HEK293T (cell line): ENCODE data around the gene HAL.

Source experiments
- CTCF ChIA-PET: fragments of 350-600 bp; formaldehyde crosslinking; extraction: SDS; loops from one replicate; lab custom pipeline; 2021; ENCODE audit warnings: antibody characterized with exemption, inconsistent platforms; lab: Yijun Ruan, JAX
- POLR2A ChIA-PET: fragments of 350-600 bp; formaldehyde crosslinking; extraction: SDS; loops from one replicate; lab custom pipeline; 2020; ENCODE audit warnings: antibody characterized with exemption, inconsistent platforms; lab: Yijun Ruan, JAX
- DNase-seq: peaks from one replicate; pipeline ENCODE4 v3.0.0; 2012; ENCODE audit warnings: mixed read lengths; ENCODE audit errors: extremely low spot score
- ARNT ChIP-seq: fragments of 450-650 bp; IDR thresholded peaks from 2 replicates; pipeline ENCODE4 v1.6.1; 2017; ENCODE audit warnings: mild to moderate bottlenecking
- BHLHE40 ChIP-seq: fragments of 450-650 bp; IDR thresholded peaks from 2 replicates; pipeline ENCODE4 v1.6.1; 2016; ENCODE audit warnings: mild to moderate bottlenecking, moderate library complexity, borderline replicate concordance
- CTBP1 ChIP-seq: fragments of 450-650 bp; IDR thresholded peaks from 2 replicates; pipeline ENCODE4 v1.6.1; 2016; ENCODE audit warnings: borderline replicate concordance
- ELF4 ChIP-seq: fragments of 450-650 bp; IDR thresholded peaks from 2 replicates; pipeline ENCODE4 v1.6.1; 2017; ENCODE audit warnings: antibody characterized with exemption
- FOXA1 ChIP-seq: fragments of 450-650 bp; IDR thresholded peaks from 2 replicates; pipeline ENCODE4 v1.6.1; 2016; ENCODE audit warnings: mild to moderate bottlenecking
- FOXK2 ChIP-seq: fragments of 450-650 bp; IDR thresholded peaks from 2 replicates; pipeline ENCODE4 v1.6.1; 2016; ENCODE audit warnings: mild to moderate bottlenecking
- FOXM1 ChIP-seq: fragments of 450-650 bp; IDR thresholded peaks from 2 replicates; pipeline ENCODE4 v1.6.1; 2017; ENCODE audit warnings: mild to moderate bottlenecking, borderline replicate concordance
- HDGF ChIP-seq: fragments of 450-650 bp; IDR thresholded peaks from 2 replicates; pipeline ENCODE4 v1.6.1; 2017; ENCODE audit warnings: antibody characterized with exemption, borderline replicate concordance
- L3MBTL2 ChIP-seq: fragments of 450-650 bp; conservative IDR thresholded peaks from 2 replicates; pipeline ENCODE4 v1.6.1; 2016; ENCODE audit warnings: mild to moderate bottlenecking
- LEF1 ChIP-seq: fragments of 450-650 bp; IDR thresholded peaks from 2 replicates; pipeline ENCODE4 v1.6.1; 2017; ENCODE audit warnings: mild to moderate bottlenecking, borderline replicate concordance
- NFRKB ChIP-seq: fragments of 450-650 bp; IDR thresholded peaks from 2 replicates; pipeline ENCODE4 v1.6.1; 2016; ENCODE audit warnings: mild to moderate bottlenecking, moderate library complexity
- SP1 ChIP-seq: fragments of 450-650 bp; IDR thresholded peaks from 2 replicates; pipeline ENCODE4 v1.6.1; 2017
- SUZ12 ChIP-seq: fragments of 450-650 bp; IDR thresholded peaks from 2 replicates; pipeline ENCODE4 v1.6.1; 2016; ENCODE audit warnings: mild to moderate bottlenecking
- TARDBP ChIP-seq: fragments of 450-650 bp; IDR thresholded peaks from 2 replicates; pipeline ENCODE4 v1.6.1; 2016
- ZNF384 ChIP-seq: fragments of 450-650 bp; IDR thresholded peaks from 2 replicates; pipeline ENCODE4 v1.6.1; 2016
- TF ChIP-seq, protein P1 (sequence below): fragments of 450-650 bp; IDR thresholded peaks from 2 replicates; pipeline ENCODE4 v1.6.1; 2016

The HAL gene

DNA sequence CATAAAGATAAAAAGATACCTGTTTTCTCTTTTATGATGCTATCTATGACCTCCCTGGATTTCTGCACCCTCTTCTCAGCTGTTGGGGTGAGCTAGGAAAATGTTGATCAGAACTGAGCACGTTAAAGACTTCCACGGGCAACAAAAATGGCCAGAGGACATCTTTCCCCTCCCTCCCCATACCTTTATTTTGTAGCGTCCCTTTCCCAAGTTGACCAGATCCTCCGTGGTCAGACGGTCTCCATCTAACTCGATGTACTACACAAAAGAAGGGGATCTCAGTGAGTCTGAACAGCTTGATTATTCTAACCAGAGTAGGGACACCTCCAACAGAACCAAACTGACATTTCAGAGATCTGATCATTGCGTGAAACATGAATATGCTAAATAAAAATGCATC lies 2.2 kb downstream of the HAL start:
- no peak for DNase-seq
- ChIA-PET POLR2A (no interaction called here), CTCF (no interaction called here)
- TF ChIP-seq ARNT, result no peak
- no peak for TF ChIP-seq ELF4

DNA sequence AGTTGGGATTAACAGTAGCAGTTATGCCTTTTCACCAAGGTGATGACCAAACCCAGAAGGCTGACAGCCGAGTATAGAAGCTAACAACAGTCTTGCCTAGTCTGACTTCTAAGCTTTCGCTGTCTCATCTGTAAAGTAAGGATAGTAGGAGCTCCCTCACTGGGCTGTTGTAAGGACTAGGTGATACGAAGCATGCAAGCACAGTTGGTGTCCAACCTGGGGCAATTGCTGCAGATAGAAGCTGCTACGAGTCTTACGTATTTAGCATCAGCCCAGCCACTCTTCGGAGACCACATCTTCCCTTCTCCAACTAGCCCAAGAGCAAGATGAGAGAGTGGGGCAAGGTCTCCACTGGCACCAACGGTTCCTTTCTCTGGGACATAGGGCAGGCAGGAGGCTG lies 6.0 kb downstream of the HAL start:
- no peak for DNase-seq
- ChIA-PET CTCF (interaction anchor here (1.5 kb wide), 1 partner anchor 73 kb away, joined by 3 read pairs; no protein-coding TSS in a partner anchor), POLR2A (no interaction called here)
- TF ChIP-seq NFRKB (no peak), ARNT (no peak), CTBP1 (no peak), SP1 (no peak), FOXM1 (no peak), ELF4 (no peak), FOXK2 (no peak), HDGF (no peak), BHLHE40 (no peak), TARDBP (no peak), FOXA1 (no peak), ZNF384 (no peak), LEF1 (no peak), L3MBTL2 (no peak), SUZ12 (no peak)
- TF ChIP-seq, protein P1, sequence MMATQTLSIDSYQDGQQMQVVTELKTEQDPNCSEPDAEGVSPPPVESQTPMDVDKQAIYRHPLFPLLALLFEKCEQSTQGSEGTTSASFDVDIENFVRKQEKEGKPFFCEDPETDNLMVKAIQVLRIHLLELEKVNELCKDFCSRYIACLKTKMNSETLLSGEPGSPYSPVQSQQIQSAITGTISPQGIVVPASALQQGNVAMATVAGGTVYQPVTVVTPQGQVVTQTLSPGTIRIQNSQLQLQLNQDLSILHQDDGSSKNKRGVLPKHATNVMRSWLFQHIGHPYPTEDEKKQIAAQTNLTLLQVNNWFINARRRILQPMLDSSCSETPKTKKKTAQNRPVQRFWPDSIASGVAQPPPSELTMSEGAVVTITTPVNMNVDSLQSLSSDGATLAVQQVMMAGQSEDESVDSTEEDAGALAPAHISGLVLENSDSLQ, result no peak

DNA sequence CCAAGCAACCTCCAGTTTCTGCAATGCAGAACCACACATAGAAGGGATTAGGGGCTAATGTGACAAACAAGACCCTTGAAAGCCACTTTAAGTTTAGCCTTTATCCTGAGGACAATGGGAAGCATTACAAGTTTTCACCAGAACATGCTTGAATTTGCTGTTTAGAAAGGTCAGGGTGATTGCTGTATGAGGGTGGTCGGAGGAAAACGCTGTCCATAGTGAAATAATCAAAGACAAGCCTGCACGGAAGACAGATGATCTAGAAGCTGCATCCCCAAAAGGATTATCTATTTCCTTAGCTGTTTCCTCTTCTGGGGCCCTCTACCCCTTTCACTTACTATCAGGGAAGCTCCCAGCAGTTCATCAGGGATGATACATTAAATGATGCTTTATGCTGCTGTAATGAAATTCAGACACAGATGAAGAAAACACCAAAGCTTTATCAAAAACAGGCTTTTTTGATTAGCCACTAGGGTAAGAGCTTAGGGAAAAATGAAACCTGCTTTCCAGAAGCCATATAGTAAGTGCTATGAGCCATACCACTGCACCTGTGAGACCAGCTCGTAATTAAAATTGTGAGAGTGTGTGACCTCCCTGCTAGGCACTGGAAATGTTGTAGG lies 6.5 kb downstream of the HAL start:
- no peak for TF ChIP-seq ARNT
- no peak for TF ChIP-seq CTBP1
- no peak for TF ChIP-seq TARDBP
- no peak for TF ChIP-seq ELF4
- no peak for TF ChIP-seq FOXA1
- TF ChIP-seq L3MBTL2, result no peak
- no peak for TF ChIP-seq SP1
- TF ChIP-seq ZNF384, result no peak
- no peak for TF ChIP-seq HDGF
- CTCF ChIA-PET, result interaction anchor here (1.0 to 1.5 kb wide), 2 partner anchors 9 to 72 kb away, joined by 3 read pairs; no protein-coding TSS in a partner anchor
- POLR2A ChIA-PET, result no interaction called here
- no peak for DNase-seq

DNA sequence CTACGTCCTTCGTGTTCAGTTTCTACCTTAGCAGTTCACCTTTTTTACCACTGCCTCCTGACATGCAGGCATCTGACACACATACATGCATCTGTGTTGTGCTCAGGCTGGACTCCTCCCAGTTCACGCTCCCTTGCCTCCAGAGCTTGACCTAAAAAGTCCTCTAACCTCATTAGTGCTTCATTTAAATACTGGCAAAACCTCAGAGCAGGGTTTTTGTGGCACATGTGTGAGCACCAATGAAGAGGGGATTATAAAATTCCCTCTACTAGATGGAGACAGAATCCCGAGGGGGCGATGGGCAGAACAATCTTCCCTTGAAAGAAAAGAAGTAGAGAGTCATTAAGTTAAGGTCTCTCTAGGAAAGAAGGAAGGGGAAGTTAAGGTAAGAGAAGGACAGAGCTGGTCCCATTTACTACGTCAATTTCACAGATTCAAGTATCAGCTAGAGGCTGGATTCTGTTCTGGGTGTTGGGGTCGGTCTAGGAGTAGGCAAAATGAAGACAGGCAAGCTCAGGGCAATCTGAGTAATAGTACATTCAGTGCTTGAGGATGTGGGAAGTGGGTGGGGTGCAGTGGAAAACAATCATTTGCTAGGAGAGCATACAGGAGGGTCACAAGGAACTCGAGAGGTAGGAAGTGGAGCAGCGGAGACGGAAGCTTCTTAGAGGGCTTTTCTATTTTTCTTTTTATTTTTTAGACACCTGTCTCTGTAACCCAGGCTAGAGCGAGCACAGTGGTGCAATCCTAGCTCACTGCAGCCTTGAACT lies 7.5 kb downstream of the HAL start:
- ChIA-PET CTCF (interaction anchor here (1.0 to 1.5 kb wide), 2 partner anchors 9 to 71 kb away, joined by 3 read pairs; no protein-coding TSS in a partner anchor), POLR2A (no interaction called here)
- TF ChIP-seq ARNT (no peak), LEF1 (no peak), TARDBP (no peak), L3MBTL2 (no peak), NFRKB (no peak), HDGF (no peak), SUZ12 (no peak), ELF4 (no peak)
- TF ChIP-seq, protein P1, result no peak
- no peak for DNase-seq

DNA sequence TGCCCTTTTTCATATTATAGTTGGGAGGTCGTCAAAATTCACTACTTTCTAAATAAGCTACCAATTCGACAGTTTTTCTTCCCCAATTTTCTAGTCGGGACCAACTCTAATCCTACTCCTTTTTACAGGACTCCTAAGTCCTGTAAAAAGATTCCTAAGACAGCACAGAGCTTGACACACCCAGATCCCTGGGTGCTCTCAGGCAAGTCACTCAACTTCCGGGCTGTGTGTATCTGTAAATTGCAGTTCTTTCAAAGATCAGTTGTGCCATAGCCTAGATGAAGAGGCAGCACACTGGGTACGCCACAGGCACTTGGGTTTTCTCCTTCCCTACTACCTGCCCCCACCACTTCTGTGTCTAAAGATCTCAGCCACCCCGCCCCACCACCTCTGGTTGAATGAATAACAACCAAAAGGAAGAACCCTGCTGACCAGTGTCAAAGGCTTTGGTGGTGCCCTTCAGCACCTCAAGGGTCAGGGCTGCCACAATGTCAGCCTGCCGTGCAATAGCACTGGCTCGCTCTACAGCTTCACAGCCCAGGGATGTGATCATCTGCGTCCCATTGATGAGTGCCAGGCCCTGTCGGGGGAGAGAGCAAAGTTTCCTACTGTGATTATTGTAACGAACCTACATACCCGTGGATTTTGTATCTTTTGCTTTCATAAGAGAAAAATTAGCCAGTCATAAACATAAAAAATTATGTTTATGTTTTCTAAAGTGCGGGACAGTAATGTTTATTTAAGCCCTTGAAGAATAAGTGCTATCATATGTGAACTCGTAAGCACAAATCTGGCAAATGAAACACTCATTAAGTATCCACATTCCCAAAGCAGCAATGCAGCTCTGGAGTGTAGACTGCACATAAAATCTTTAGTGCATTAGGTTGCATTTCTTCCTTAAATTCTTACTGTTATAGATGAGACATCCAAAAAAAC lies 9.2 kb downstream of the HAL start:
- ChIA-PET CTCF (no interaction called here), POLR2A (no interaction called here)
- TF ChIP-seq TARDBP (no peak), HDGF (no peak), ARNT (no peak), LEF1 (no peak), SUZ12 (no peak), ELF4 (no peak), NFRKB (no peak), FOXM1 (no peak), CTBP1 (no peak), L3MBTL2 (no peak), FOXK2 (no peak), SP1 (no peak), FOXA1 (no peak), ZNF384 (no peak), BHLHE40 (no peak)
- TF ChIP-seq, protein P1, result no peak
- no peak for DNase-seq
